GM08714 (cell line): ENCODE measurements around the gene CD300C.

Experiments
- H3K4me3 ChIP-seq: fragments of 200-500 bp; sonication (Bioruptor generic); 2 replicates; pipeline ENCODE4 v1.5.1; 2014; ENCODE audit warnings: mild to moderate bottlenecking, low read length, inconsistent platforms
- ZNF274 ChIP-seq: IDR thresholded peaks from 2 replicates; pipeline ENCODE4 v1.6.1; 2012; ENCODE audit warnings: mild to moderate bottlenecking, low read depth, low read length

The CD300C gene

DNA sequence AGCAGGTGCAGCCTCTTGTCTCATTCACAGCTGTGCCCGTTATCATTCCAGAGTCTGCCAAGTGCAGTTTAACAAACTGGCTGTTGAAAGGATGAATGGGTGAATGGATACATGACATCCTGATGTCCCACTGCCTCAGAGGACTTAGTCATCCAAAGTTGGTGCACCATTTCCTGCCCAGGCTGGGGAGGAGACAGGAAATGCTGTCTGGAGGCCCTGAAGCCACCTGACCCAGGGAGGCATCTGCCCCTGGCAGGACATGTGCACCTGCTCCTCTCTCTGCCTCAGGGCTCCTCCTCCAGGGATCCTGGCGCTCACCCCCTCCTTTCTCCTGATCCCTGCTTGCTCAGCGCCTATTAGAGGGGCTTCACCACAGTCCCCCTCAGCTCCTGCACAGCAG is 1.8 kb upstream of the CD300C start:
- TF ChIP-seq ZNF274: no peak
- H3K4me3 ChIP-seq: no peak overlapping the region

DNA sequence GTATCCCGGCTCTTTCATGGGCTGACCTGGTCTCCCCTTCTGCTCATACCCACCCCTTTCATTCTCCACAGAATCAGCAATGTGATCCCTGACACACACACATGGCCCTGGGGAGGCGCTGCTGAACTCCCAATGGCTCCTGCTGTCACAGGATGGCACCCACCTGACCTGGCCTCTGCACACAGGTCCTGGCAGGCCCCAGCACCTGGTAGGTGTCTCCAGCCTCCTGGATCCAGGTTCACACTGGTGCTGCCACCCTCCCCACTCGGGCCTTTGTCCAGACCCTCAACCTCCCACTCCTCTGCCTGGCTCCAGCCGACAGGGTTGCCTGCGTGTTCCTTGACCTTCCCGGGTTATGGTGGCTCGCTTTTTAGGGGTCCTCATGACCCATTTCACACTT is 1.3 kb upstream of the CD300C start:
- TF ChIP-seq ZNF274: no peak
- no peak overlapping the region for H3K4me3 ChIP-seq

GRCh38 chr17:74546586-74546985 is 671 bp upstream of the CD300C start:
- TF ChIP-seq ZNF274: no peak

GRCh38 chr17:74544991-74545842 is 698 bp downstream of the CD300C start:
- no peak for TF ChIP-seq ZNF274
- no peak overlapping the region for H3K4me3 ChIP-seq

More at GRCh38 chr17:74546586-74546985, 671 bp upstream of the CD300C start:
- no peak overlapping the region for H3K4me3 ChIP-seq

- H3K4me3 ChIP-seq: no peak overlapping the region
- TF ChIP-seq ZNF274: no peak
Measured at GRCh38 chr17:74543891-74544760, 1.8 kb downstream of the CD300C start.

GRCh38 chr17:74543406-74543805 is 2.5 kb downstream of the CD300C start:
- TF ChIP-seq ZNF274: no peak
- H3K4me3 ChIP-seq: no peak overlapping the region

- no peak overlapping the region for H3K4me3 ChIP-seq
- no peak for TF ChIP-seq ZNF274
Measured at GRCh38 chr17:74542727-74543383, 3.1 kb downstream of the CD300C start.

DNA sequence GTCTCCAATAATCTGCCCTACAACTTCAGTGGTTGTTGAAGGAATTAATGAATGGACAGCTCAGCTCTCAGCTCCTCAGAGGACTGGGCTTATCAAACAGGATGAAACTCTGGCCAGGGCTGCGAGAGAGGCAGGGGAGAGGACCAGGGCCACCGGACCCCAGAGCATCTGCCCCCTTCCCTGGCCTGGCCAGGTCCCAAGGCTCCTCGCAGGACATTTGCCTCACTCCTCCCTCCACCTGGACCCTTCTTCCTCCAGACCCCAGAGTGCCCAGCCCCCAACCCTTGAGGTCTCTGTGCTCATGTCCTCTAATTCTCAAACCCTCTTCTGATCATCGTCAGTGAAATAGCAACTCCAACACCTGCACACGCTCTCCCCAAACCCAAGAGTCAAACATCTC is 3.7 kb downstream of the CD300C start:
- TF ChIP-seq ZNF274: no peak
- H3K4me3 ChIP-seq: no peak overlapping the region

DNA sequence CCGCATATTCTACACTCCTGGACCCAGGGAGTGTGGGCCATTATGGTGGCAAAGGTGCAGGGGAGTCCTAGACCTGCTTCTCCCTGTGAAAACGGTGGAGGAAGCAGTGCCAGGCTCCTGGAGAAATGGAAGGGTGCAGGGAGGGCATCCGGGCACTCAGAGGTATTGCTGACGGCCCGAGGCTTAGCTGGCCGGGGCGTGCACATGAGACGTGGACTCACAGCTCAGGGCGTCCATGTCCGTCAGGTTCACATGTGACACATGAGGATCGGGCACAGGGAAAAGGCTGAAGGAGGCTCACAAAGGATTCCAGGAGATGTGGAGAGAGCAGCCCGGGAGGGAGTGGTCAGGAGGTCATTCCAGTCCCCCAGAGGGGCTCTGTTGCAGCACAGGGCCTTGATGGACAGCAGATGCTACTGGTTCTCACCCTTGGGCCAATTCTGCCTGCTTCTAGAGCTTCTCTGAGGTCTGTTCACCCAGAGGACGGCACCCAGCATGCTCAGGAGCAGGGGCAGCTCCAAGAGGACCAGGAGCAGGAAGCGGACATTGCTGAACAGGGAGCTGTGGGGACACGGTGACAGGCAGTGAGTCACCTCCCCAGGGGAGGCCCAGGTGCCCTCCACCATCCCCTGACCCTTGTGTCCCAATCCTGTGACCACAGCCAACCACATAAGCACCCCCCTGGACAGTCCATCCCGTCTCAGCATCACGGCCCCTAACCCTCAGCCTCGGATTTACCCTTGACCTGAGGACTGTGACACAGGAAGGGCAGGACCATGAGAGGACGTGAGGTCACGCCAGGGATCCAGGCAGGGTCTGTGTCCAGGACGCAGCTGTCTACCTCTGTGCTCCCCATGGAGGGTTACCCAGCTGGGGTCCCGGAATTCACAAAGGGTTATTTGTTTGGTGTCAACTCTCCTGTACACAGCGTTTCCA is 4.5 kb downstream of the CD300C start:
- TF ChIP-seq ZNF274: no peak

GRCh38 chr17:74539281-74539820 is 6.6 kb downstream of the CD300C start:
- no peak for TF ChIP-seq ZNF274
- H3K4me3 ChIP-seq: no peak overlapping the region

More for the DNA sequence above, 4.5 kb downstream of the CD300C start:
- H3K4me3 ChIP-seq: no peak overlapping the region

- H3K4me3 ChIP-seq: no peak overlapping the region
- TF ChIP-seq ZNF274: no peak
Measured at GRCh38 chr17:74536890-74537289, 9.0 kb downstream of the CD300C start.

DNA sequence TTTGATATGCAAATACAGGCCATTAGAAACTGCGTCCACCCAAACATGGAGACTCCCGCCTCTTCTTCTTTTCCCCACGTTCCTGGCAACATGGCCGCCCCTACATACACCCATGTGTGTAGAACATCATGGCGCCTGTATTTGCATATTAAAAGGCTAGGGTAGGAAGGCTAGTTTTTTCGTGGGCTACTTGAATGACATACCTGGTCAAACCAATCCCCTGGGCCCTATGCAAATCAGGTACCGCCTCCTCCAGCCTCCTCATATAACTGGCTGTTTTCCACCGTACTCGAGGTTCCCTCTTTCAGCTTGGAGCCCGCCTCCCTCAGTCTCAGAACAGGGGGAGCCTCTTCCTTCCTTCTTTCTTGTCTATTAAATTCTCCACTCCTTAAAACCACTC is 13.8 kb downstream of the CD300C start:
- no peak for TF ChIP-seq ZNF274
- H3K4me3 ChIP-seq: no peak overlapping the region

DNA sequence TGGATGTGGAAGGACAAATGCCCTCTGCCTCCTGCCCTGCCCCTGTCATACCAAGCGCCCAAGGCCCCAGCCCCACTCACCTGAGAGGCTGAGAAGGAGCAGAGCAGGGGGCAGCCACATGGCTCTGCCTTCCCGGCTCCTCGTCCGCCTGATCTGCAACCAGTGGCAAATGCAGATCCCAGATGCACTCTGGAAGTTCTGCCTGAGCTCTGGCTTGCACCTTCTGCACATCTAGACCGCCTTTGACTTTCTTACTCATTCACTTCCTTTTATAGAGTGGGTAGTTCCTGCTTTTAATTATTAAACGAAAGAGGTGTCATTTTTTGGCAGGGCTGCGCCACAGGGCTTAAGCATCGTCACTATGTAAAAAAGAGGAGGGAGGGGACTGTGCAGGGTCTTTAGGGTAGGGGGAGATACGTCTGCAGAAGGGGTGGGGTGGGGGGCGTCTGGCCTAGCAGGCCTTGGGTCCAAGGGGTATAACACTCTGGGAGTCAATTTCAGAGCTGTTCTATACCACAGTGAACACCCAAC is 14.6 kb downstream of the CD300C start, which contains the start of gene CD300LB:
Gene CD300LB (minus strand): TSS at position 245 of the 531 bp plus-strand sequence. CDS start 125 bp downstream, at position 120.
- no peak for TF ChIP-seq ZNF274
- no peak within 1 kb of the TSS for H3K4me3 ChIP-seq
